Memory B cell (primary cell): ENCODE results near the gene ADD3.

Source experiments
- ATAC-seq: fragments of 150-1000 bp; cut with Tn5 transposase; 2 replicates; pipeline ENCODE4 v1.10.0; 2021; ENCODE audit warnings: low read depth, mild to moderate bottlenecking, moderate library complexity
- DNase-seq, 2 donors: peaks; one replicate each; pipeline ENCODE4 v3.0.0; 2022; ENCODE audit warnings: low spot score in 2 of 2
- H3K27ac Mint-ChIP-seq: one replicate; pipeline ENCODE4 v1.8.0; 2022; ENCODE audit warnings: mild to moderate bottlenecking, moderate library complexity, mixed read lengths
- H3K27me3 Mint-ChIP-seq: one replicate; pipeline ENCODE4 v1.8.0; 2022; ENCODE audit warnings: mixed read lengths
- H3K36me3 Mint-ChIP-seq: one replicate; pipeline ENCODE4 v1.8.0; 2022; ENCODE audit warnings: mild to moderate bottlenecking, mixed read lengths
- H3K4me1 Mint-ChIP-seq: one replicate; pipeline ENCODE4 v1.8.0; 2022; ENCODE audit warnings: mixed read lengths
- H3K4me3 Mint-ChIP-seq: one replicate; pipeline ENCODE4 v1.8.0; 2022; ENCODE audit warnings: mild to moderate bottlenecking, moderate library complexity, mixed read lengths
- H3K9me3 Mint-ChIP-seq: one replicate; pipeline ENCODE4 v1.8.0; 2022; ENCODE audit warnings: mixed read lengths

ADD3 gene

DNA sequence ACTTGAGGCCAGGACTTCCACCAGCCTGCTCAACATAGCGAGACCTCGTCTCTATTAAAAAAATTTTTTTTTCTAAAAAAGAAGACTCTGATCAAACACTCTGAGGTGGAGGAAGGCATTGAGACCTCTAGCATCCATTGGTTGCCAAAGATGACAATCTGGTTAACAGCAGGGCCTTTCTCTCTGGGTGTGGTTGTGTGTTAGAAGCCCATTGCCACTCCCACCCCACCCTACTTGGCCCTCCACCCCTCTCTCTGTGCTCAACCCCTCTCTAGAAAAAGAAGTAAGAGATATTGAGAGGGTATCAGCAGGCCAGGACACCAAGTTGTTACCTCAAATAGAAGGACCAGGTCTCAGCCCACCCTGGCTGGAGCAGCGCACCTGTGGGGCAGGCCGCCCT is 142.3 kb downstream of the ADD3 start:
- Mint-ChIP-seq H3K9me3 (no peaks in the 10 kb centered on the region), H3K27ac (no peak overlapping the region), H3K4me1 (peaks cover 9% of the 10 kb centered on the region), H3K4me3 (no peak overlapping the region), H3K36me3 (no peaks in the 10 kb centered on the region), H3K27me3 (peaks cover 35% of the 10 kb centered on the region)
- DNase-seq = no peak
- ATAC-seq = no peak

DNA sequence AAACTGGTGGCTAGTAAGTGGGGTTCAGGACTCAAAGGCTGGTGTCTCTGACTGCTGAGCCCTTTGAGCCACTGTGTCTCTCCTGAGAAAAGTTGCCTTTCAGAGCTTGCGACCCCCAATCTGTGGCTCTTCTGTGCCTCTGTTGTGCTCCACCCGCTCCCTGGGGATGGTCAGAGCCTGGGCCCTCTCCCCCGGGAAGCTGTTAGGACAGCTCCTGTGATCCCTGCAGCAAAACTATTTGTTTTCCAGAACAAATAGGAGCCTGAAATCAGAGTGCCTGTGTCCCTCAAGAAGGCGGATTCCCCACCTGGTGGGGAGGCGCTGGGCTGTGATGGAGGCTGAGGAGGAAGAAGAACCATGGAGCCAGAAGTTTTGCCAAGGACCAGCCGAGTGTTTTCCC is 143.2 kb downstream of the ADD3 start:
- DNase-seq = no peak
- H3K27me3 Mint-ChIP-seq = peaks cover 35% of the 10 kb centered on the region
- no peaks in the 10 kb centered on the region for H3K9me3 Mint-ChIP-seq
- no peak for ATAC-seq
- H3K27ac Mint-ChIP-seq = no peak overlapping the region
- H3K4me1 Mint-ChIP-seq = peaks cover 11% of the 10 kb centered on the region
- no peak overlapping the region for H3K4me3 Mint-ChIP-seq
- H3K36me3 Mint-ChIP-seq = no peaks in the 10 kb centered on the region

DNA sequence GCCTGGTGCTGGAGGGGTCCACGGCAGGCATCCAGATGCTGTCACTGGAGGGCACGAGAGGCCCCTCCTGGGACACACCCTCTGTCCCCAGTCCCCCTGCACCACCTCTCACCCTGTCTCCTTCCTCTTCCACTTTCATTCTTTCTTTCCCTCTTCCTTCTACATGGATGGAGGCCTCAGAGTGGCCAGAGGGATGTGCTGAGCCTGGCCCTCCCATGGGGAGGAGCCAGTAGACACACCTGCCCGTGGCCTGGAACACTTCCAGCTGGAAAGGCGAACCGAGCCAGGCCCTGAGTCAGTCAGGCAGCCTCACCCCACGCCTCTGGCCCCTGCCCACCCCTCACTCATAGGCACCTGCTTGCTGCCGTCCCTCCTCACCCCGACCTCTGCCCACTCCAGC is 143.7 kb downstream of the ADD3 start:
- no peaks in the 10 kb centered on the region for H3K36me3 Mint-ChIP-seq
- DNase-seq = no peak
- H3K27ac Mint-ChIP-seq = no peak overlapping the region
- no peak for ATAC-seq
- H3K9me3 Mint-ChIP-seq = no peaks in the 10 kb centered on the region
- H3K4me1 Mint-ChIP-seq = peaks cover 12% of the 10 kb centered on the region
- H3K27me3 Mint-ChIP-seq = peaks cover 35% of the 10 kb centered on the region
- H3K4me3 Mint-ChIP-seq = no peak overlapping the region

DNA sequence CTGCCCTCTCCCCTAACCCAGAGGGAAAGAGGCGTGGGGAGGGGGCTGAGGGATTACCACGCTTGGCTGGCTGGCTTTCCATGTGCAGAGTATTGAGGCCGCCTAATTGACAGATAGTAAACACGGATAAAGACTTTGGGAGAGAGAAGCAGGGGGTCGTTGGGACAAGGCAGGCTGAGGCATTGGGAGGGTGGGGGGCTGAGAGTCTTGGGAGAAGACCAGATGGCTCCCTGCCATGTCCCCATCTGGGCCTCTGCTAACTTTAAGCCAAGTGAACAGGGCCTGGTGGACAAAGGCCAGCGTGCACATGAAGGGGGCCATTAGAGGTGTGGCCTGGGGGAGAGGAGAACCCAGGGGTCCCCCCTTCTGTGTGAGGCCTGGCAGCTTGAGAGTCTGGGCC is 144.2 kb downstream of the ADD3 start:
- Mint-ChIP-seq H3K27ac (no peak overlapping the region), H3K4me3 (no peak overlapping the region), H3K36me3 (no peaks in the 10 kb centered on the region), H3K4me1 (peaks cover 17% of the 10 kb centered on the region), H3K9me3 (no peaks in the 10 kb centered on the region), H3K27me3 (peaks cover 37% of the 10 kb centered on the region)
- no peak for DNase-seq
- ATAC-seq = no peak

DNA sequence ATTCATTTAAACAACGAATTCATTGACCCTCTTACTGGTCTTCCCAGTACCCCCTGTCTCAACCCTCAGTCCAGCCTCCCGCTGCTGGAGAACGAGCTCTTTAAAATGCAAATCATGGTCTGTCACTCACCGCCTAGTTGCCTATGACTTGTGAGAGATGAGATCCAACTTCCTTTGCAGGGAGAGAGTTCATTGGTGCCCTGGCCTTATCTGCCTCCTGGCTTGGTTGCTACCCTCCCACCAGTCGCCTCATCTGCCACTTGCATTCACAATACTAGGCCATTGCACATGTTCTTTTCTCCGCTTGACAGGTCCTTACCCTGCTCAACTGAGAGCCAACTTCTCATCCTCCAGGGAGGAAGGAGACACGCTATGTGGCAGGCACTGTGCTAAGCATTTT is 145.6 kb downstream of the ADD3 start:
- H3K36me3 Mint-ChIP-seq = no peaks in the 10 kb centered on the region
- peaks cover 31% of the 10 kb centered on the region for H3K27me3 Mint-ChIP-seq
- no peak for DNase-seq
- H3K4me1 Mint-ChIP-seq = peaks cover 18% of the 10 kb centered on the region
- no peaks in the 10 kb centered on the region for H3K9me3 Mint-ChIP-seq
- H3K27ac Mint-ChIP-seq = no peak overlapping the region
- H3K4me3 Mint-ChIP-seq = no peak overlapping the region
- ATAC-seq = peak; percentile 40

DNA sequence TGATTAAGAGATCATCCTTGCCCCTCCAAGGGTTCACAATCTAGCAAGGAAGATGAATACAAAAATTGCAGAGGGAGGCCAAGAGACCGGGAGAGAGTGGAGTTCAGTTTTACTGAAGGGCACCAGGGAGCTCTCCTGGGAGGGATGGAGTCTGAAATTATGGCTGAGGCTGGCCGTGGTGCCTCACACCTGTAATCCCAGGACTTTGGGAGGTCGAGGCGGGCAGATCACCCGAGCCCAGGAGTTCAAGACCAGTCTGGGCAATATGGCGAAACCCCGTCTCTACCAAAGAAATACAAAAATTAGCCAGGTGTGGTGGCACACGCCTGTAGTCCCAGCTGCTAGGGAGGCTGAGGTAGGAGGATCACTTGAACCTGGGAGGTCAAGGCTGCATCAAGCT is 148.3 kb downstream of the ADD3 start:
- H3K4me3 Mint-ChIP-seq = no peak overlapping the region
- no peaks in the 10 kb centered on the region for H3K36me3 Mint-ChIP-seq
- ATAC-seq (no peak), DNase-seq (no peak)
- no peak overlapping the region for H3K27ac Mint-ChIP-seq
- H3K4me1 Mint-ChIP-seq = peaks cover 18% of the 10 kb centered on the region
- no peaks in the 10 kb centered on the region for H3K9me3 Mint-ChIP-seq
- peaks cover 29% of the 10 kb centered on the region for H3K27me3 Mint-ChIP-seq

DNA sequence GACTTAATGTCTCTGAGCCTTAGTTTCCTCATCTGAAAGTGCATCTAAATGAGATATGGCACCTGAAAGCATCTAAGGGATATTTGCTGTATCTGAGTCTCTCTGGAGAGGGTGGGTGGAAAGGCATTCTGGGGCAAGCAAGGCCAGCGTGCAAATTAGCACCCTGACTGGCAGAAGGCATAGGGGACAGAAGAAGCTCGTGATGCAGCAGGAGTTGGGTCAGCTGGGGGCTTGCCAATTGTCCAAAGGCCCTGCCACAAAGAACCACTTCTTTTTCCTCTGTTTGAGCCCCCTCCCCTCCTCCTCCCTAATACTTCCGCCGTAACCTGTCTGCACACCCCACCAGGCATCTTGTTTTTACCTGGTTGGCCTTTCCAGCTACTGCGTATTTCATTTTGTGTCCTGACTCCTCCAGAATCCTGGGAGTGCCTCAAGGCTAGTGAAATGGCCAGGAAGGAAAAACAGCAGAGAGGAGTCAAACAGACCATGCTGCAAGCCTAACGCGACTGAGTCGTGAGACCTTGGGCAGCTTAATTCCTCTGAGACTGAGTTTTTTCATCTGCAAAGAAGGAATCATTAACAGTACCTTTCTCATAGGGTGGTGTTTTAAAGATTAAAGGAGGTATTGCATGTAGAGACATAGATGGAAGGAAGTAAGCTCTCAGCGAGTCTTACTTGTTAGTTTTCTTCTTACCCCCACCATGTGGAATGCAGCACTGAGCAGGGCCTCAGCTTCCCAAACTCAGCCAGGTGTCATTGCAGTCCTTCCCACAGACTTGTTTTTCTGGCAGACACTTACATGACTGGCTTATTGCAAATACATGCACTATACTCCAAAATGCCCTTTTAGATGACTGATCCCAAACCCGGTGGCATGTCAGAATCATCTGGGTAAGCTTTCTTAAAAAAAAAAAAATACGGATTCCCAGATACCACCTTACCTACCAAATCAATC is 150.5 kb downstream of the ADD3 start:
- DNase-seq (no peak), ATAC-seq (no peak)
- peaks cover 15% of the 10 kb centered on the region for H3K4me1 Mint-ChIP-seq
- H3K4me3 Mint-ChIP-seq = no peak overlapping the region
- H3K27ac Mint-ChIP-seq = no peak overlapping the region
- H3K36me3 Mint-ChIP-seq = no peaks in the 10 kb centered on the region
- H3K9me3 Mint-ChIP-seq = no peaks in the 10 kb centered on the region
- peaks cover 18% of the 10 kb centered on the region for H3K27me3 Mint-ChIP-seq

DNA sequence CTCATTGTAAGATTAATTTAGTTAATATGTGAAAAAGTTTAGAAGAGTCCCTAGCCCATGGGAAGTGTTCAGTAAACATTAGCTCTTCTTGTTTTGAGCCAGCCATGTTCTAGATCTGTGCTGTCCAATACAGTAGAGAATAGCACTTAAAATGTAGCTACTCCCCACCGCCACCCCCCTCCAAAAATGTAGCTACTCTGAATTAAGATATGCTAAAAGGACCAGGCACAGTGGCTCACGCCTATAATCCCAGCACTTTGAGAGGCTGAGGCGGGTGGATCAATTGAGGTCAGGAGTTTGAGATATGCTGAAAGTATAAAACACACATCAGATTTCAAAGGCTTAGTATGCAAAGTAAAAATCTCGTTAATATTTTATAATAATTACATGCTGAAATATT is 152.3 kb downstream of the ADD3 start:
- no peaks in the 10 kb centered on the region for H3K9me3 Mint-ChIP-seq
- H3K36me3 Mint-ChIP-seq = no peaks in the 10 kb centered on the region
- H3K27me3 Mint-ChIP-seq = peaks cover 12% of the 10 kb centered on the region
- H3K4me3 Mint-ChIP-seq = no peak overlapping the region
- DNase-seq (no peak), ATAC-seq (no peak)
- H3K4me1 Mint-ChIP-seq = peaks cover 9% of the 10 kb centered on the region
- no peak overlapping the region for H3K27ac Mint-ChIP-seq

DNA sequence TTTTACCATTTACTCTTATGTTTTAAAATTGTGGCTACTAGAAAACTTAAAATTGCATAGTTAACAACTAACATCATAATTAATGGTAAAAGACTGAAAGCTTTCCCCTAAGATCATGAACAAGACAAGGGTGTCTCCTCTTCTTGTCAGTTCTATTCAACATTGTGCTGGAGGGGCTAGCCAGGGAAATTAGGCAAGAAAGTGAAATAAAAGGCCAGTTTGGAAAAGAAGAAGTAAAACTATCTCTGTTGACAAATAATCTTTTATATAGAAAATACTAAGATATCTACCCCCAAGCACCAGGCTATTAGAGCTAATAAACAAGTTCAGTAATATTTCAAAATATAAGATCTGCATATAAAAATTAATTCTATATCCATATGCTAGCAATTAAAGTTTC is 152.7 kb downstream of the ADD3 start:
- no peak overlapping the region for H3K27ac Mint-ChIP-seq

DNA sequence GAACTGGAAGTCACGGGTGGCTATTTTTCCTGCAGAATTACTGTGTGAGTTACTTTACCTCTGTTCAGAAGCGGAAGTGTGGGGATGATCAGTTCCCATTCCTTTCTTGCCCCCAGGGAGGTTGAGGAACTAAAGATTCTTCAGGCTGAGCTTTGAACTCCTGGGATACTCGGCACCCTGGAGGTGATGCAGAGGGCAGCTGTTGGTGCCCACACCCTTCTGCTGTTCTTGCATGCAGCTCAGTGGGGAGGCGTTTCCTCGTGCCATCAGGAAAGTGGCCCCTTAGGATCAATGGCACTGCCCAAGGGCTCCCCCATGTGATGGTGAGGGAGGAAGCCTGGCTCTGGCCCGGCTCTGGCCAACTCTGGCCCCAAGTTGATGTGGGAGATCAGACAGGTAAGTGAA is 155.0 kb downstream of the ADD3 start:
- Mint-ChIP-seq H3K4me1 (no peaks in the 10 kb centered on the region), H3K36me3 (no peaks in the 10 kb centered on the region), H3K9me3 (no peaks in the 10 kb centered on the region), H3K27me3 (peaks cover 16% of the 10 kb centered on the region), H3K4me3 (no peak overlapping the region), H3K27ac (no peak overlapping the region)
- DNase-seq = no peak
- ATAC-seq = no peak

More for the DNA sequence above, 152.7 kb downstream of the ADD3 start:
- Mint-ChIP-seq H3K36me3 (no peaks in the 10 kb centered on the region), H3K4me3 (no peak overlapping the region), H3K27me3 (peaks cover 12% of the 10 kb centered on the region), H3K9me3 (no peaks in the 10 kb centered on the region), H3K4me1 (peaks cover 7% of the 10 kb centered on the region)
- ATAC-seq (no peak), DNase-seq (no peak)

DNA sequence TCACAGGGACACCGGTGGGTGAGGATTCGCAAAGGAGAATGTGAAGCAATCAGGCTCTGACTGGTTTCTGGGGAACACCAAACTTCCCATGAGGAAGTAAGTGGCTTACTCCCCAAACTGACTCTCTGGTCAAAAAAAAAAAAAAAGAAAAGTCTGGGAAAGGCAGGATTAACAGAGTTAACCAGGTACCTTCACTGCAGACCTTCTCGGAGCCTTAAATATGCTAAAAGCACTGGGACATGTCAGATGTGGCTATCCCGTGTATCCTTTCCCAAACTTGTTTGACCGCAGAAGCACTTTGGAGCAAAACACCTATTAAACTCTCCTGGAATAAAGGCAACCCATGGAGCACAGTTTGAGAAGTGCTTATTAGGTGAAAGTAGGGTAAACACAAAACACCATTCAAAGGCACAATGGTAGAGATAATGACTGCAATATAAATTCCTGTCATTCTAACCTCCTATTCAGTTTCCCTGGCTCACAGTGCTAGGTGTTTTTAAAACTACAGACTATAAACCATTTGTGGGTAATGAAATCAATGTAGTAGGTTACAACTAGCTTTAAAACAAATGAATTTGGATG is 155.5 kb downstream of the ADD3 start:
- Mint-ChIP-seq H3K36me3 (no peaks in the 10 kb centered on the region), H3K4me1 (peaks cover 1% of the 10 kb centered on the region), H3K27ac (no peak overlapping the region), H3K4me3 (no peak overlapping the region), H3K27me3 (peaks cover 17% of the 10 kb centered on the region), H3K9me3 (no peaks in the 10 kb centered on the region)
- DNase-seq (no peak), ATAC-seq (no peak)

DNA sequence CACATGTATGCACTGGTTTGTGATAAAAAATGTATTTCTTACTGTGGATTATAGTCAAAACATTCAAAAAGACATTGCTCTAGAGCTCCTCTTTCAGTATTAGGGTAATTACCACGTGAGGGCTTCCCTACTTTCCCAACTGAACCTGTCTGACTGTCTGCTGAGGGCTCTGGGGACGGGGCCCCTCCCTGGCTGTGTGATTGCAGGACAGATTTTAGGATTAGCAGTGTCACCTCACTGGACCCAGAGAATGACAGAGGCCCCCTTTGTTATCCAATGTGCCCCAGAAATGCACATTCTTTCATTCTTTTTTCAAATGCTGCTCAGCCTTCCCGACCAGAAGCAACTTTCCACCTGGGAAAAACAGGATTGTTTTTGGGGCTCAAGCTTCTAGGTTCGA is 156.1 kb downstream of the ADD3 start:
- Mint-ChIP-seq H3K4me1 (peaks cover 6% of the 10 kb centered on the region), H3K27ac (no peak overlapping the region), H3K27me3 (peaks cover 17% of the 10 kb centered on the region), H3K9me3 (no peaks in the 10 kb centered on the region), H3K4me3 (no peak overlapping the region), H3K36me3 (no peaks in the 10 kb centered on the region)
- DNase-seq (no peak), ATAC-seq (no peak)

DNA sequence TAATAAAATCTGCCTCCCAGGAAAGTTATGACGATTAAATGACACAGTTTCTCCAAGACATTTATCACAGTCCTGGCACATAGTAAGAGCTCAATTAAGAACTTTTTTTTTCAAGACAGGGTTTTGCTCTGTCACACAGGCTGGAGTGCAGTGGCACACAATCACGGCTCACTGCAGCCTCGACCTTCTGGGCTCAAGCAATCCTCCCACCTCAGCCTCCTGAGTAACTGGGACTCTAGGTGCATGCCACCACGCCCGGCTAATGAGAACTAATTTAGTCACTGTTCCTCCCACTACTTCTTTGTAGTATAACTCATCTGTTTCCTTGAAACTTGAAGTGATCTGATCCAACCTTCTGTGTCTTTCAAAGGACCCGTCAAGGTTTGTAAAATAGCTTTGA is 157.5 kb downstream of the ADD3 start:
- Mint-ChIP-seq H3K4me1 (peaks cover 9% of the 10 kb centered on the region), H3K27ac (no peak overlapping the region), H3K9me3 (no peaks in the 10 kb centered on the region), H3K27me3 (peaks cover 18% of the 10 kb centered on the region), H3K36me3 (no peaks in the 10 kb centered on the region), H3K4me3 (no peak overlapping the region)
- DNase-seq = no peak
- ATAC-seq = no peak

DNA sequence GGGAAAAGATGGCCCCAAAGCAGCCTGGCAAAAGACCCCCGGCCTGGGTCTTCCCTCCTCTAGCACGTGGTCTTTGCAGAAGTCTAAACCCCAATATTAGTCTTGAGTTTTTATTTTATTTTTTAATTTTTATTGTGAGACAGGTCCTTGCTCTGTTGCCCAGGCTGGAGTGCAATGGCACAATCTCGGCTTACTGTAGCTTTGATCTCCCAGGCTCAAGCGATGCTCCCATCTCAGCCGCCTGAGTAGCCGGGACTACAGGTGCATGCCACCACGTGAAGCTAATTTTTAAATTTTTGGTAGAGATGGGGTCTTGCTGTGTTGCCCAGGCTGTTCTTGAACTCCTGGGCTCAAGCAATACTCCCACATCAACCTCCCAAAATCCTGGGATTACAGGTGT is 159.4 kb downstream of the ADD3 start:
- no peak overlapping the region for H3K27ac Mint-ChIP-seq
- peaks cover 12% of the 10 kb centered on the region for H3K4me1 Mint-ChIP-seq
- peaks cover 22% of the 10 kb centered on the region for H3K27me3 Mint-ChIP-seq
- ATAC-seq (no peak), DNase-seq (no peak)
- no peaks in the 10 kb centered on the region for H3K9me3 Mint-ChIP-seq
- H3K4me3 Mint-ChIP-seq = no peak overlapping the region
- H3K36me3 Mint-ChIP-seq = no peaks in the 10 kb centered on the region
